H9 (cell line): ENCODE results near the gene FYCO1. TPM values are rescaled to one million over a fixed set of nuclear protein-coding genes. Genes with fewer than 3 reads are reported as not detected.

Source experiments
- DNase-seq: peaks from one replicate; pipeline ENCODE4 v3.0.0-alpha.2; 2017
- H2AFZ ChIP-seq: one replicate; pipeline ENCODE4 v1.6.1; 2013; ENCODE audit warnings: mild to moderate bottlenecking, low read length, control low read depth, moderate library complexity
- H2AK5ac ChIP-seq: 2 replicates; pipeline ENCODE4 v1.6.1; 2013; ENCODE audit warnings: low read length, control low read depth, mixed read lengths; ENCODE audit not compliant: insufficient read length
- H2BK120ac ChIP-seq: one replicate; pipeline ENCODE4 v1.6.1; 2013; ENCODE audit warnings: low read depth, mild to moderate bottlenecking, low read length, control low read depth, inconsistent platforms; ENCODE audit not compliant: poor library complexity, severe bottlenecking
- H2BK12ac ChIP-seq: 2 replicates; pipeline ENCODE4 v1.6.1; 2013; ENCODE audit warnings: low read length, control low read depth, mixed read lengths, low read depth; ENCODE audit not compliant: insufficient read length
- H2BK15ac ChIP-seq: 2 replicates; pipeline ENCODE4 v1.6.1; 2013; ENCODE audit warnings: low read depth, low read length, control low read depth
- H2BK20ac ChIP-seq: one replicate; pipeline ENCODE4 v1.6.1; 2013; ENCODE audit warnings: low read depth, mild to moderate bottlenecking, low read length, control low read depth, inconsistent platforms; ENCODE audit not compliant: poor library complexity, severe bottlenecking
- H2BK5ac ChIP-seq: 2 replicates; pipeline ENCODE4 v1.6.1; 2013; ENCODE audit warnings: low read length, control low read depth, mixed read lengths; ENCODE audit not compliant: insufficient read length
- H3K14ac ChIP-seq: 2 replicates; pipeline ENCODE4 v1.6.1; 2013; ENCODE audit warnings: low read length, control low read depth; ENCODE audit not compliant: insufficient read depth
- H3K18ac ChIP-seq: 2 replicates; pipeline ENCODE4 v1.6.1; 2013; ENCODE audit warnings: low read depth, mild to moderate bottlenecking, mixed read lengths, low read length, control low read depth; ENCODE audit not compliant: insufficient read length
- H3K23ac ChIP-seq: 2 replicates; pipeline ENCODE4 v1.6.1; 2013; ENCODE audit warnings: low read length, control low read depth, mixed read lengths, low read depth; ENCODE audit not compliant: insufficient read length
- H3K23me2 ChIP-seq: 2 replicates; pipeline ENCODE4 v1.6.1; 2013; ENCODE audit warnings: low read depth, mild to moderate bottlenecking, mixed read lengths, low read length, control low read depth; ENCODE audit not compliant: insufficient read length, poor library complexity, severe bottlenecking
- H3K27ac ChIP-seq: 2 replicates; pipeline ENCODE4 v1.5.1; 2013; ENCODE audit warnings: low read length, control low read depth, mixed read lengths, low read depth; ENCODE audit not compliant: insufficient read length
- H3K27me3 ChIP-seq: 2 replicates; pipeline ENCODE4 v1.6.1; 2013; ENCODE audit warnings: low read length, control low read depth, inconsistent platforms; ENCODE audit not compliant: insufficient read depth
- H3K4ac ChIP-seq: 2 replicates; pipeline ENCODE4 v1.6.1; 2013; ENCODE audit warnings: low read depth, mild to moderate bottlenecking, control low read depth, inconsistent platforms, low read length, moderate library complexity
- H3K4me1 ChIP-seq: 2 replicates; pipeline ENCODE4 v1.6.1; 2013; ENCODE audit warnings: low read length, control low read depth, inconsistent platforms; ENCODE audit not compliant: insufficient read depth
- H3K4me2 ChIP-seq: 2 replicates; pipeline ENCODE4 v1.6.1; 2013; ENCODE audit warnings: low read length, control low read depth, mixed read lengths; ENCODE audit not compliant: insufficient read length, insufficient read depth
- H3K56ac ChIP-seq: 2 replicates; pipeline ENCODE4 v1.6.1; 2013; ENCODE audit warnings: low read depth, mild to moderate bottlenecking, mixed read lengths, low read length, control low read depth; ENCODE audit not compliant: insufficient read length
- H3K79me1 ChIP-seq: 2 replicates; pipeline ENCODE4 v1.6.1; 2013; ENCODE audit warnings: low read depth, mild to moderate bottlenecking, moderate library complexity, low read length, control low read depth, inconsistent platforms; ENCODE audit not compliant: insufficient read depth, poor library complexity, severe bottlenecking
- H3K79me2 ChIP-seq: 2 replicates; pipeline ENCODE4 v1.6.1; 2013; ENCODE audit warnings: low read length, control low read depth, inconsistent platforms; ENCODE audit not compliant: insufficient read depth
- H3K9ac ChIP-seq: 2 replicates; pipeline ENCODE4 v1.6.1; 2013; ENCODE audit warnings: low read length, control low read depth, mixed read lengths; ENCODE audit not compliant: insufficient read length; ENCODE audit errors: extremely low read depth
- H3K9me3 ChIP-seq: one replicate; pipeline ENCODE4 v1.6.1; 2013; ENCODE audit warnings: low read depth, low read length, inconsistent platforms; ENCODE audit not compliant: control insufficient read depth
- H3T11ph ChIP-seq: one replicate; pipeline ENCODE4 v1.6.1; 2013; ENCODE audit warnings: mild to moderate bottlenecking, low read length, control low read depth, inconsistent platforms
- H4K20me1 ChIP-seq: one replicate; pipeline ENCODE4 v1.6.1; 2013; ENCODE audit not compliant: control insufficient read depth, insufficient read length, insufficient read depth
- H4K5ac ChIP-seq: 2 replicates; pipeline ENCODE4 v1.6.1; 2013; ENCODE audit warnings: low read depth, mild to moderate bottlenecking, mixed read lengths, low read length, control low read depth; ENCODE audit not compliant: insufficient read length
- H4K8ac ChIP-seq: replicated peaks from 2 replicates; pipeline ENCODE4 v1.6.1; 2013; ENCODE audit warnings: low read length, control low read depth, mixed read lengths, low read depth; ENCODE audit not compliant: insufficient read length
- H4K91ac ChIP-seq: 2 replicates; pipeline ENCODE4 v1.6.1; 2013; ENCODE audit warnings: low read depth, mild to moderate bottlenecking, moderate library complexity, mixed read lengths, low read length, control low read depth; ENCODE audit not compliant: insufficient read length
- H3K27ac Mint-ChIP-seq, 3 experiments: 2 replicates in 2 of 3; 3 replicates in 1 of 3; pipeline ENCODE4 v1.8.0; 2020 to 2021; ENCODE audit warnings: mixed read lengths in 3 of 3, mild to moderate bottlenecking in 1 of 3, moderate library complexity in 1 of 3
- H3K27me3 Mint-ChIP-seq: 2 replicates; pipeline ENCODE4 v1.8.0; 2021; ENCODE audit warnings: low read depth, mild to moderate bottlenecking, moderate library complexity, mixed read lengths
- H3K36me3 Mint-ChIP-seq, 3 experiments: 2 replicates in 2 of 3; 3 replicates in 1 of 3; pipeline ENCODE4 v1.8.0; 2020 to 2021; ENCODE audit warnings: low read depth in 3 of 3, mixed read lengths in 3 of 3; ENCODE audit not compliant: insufficient read depth in 1 of 3
- H3K4me1 Mint-ChIP-seq, 2 experiments: 2 replicates each; pipeline ENCODE4 v1.8.0; 2020; ENCODE audit warnings: mixed read lengths in 2 of 2
- H3K4me3 Mint-ChIP-seq, 2 experiments: 2 replicates in 1 of 2; 3 replicates in 1 of 2; pipeline ENCODE4 v1.8.0; 2020 to 2021; ENCODE audit warnings: mild to moderate bottlenecking in 2 of 2, mixed read lengths in 2 of 2, moderate library complexity in 1 of 2
- H3K9me3 Mint-ChIP-seq, 2 experiments: 2 replicates in 1 of 2; 3 replicates in 1 of 2; pipeline ENCODE4 v1.8.0; 2020; ENCODE audit warnings: mild to moderate bottlenecking in 2 of 2, mixed read lengths in 2 of 2, moderate library complexity in 1 of 2
- WGBS: extraction: QIAGEN DNeasy Blood & Tissue Kit; methylation state at CpG from one replicate; pipeline ENCODE4 v1.1.7; 2013; ENCODE audit warnings: missing lambda C conversion rate, low lambda C conversion rate, mixed read lengths; ENCODE audit not compliant: insufficient read length; ENCODE audit errors: extremely low coverage; 5-methylcytosine and 5-hydroxymethylcytosine counted together
- total RNA-seq: library from RNA; stranded (reverse); gene quantifications from 2 replicates; pipeline ENCODE4 v1.2.1, GENCODE V29; 2021
- TF ChIP-seq, protein P1 (sequence below): fragments of 200-600 bp; sonication (generic); conservative IDR thresholded peaks from 3 replicates; pipeline ENCODE4 v1.8.0; 2021; ENCODE audit warnings: antibody characterized with exemption, mild to moderate bottlenecking

Gene FYCO1
- total RNA-seq, 1 experiment from 2014 or later, result 10.4 TPM

DNA sequence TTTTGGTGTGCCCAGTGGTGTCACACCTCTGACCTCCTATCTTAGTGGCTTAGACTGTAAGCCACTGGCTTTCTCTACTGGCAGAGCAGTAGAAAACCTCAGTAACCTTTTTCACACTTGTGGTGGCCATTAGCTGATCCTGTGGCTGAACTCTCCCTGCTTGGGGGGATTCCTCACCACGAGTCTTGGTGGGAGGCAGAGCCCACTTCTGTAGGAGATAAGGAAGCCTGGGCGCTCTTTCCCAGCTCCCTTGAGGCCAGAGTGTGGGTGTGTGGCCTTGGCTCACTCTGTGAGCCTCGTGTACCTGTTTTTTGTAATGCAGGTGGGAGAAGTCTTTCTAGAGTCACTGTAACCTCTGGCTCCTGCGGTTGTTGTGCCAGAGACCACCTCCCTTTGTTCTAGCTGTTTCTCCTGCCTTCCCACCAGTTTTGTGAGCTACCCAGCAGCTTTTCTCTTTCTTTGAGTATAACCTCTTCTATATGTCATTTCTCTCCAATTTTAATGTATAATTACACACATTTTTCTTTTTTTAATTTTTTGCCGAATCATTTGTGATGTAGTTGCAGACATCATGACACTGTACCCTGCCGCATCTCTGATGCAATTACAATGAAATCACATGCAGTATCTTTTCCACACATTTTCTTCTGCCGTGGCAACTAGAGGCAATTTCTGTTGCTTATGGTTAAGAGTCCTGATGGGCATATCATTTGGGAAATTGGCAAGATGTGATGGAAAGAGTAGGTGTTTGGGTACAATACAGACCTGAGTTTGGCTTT is 17.9 kb upstream of the FYCO1 start:
- H3K79me1 ChIP-seq, result no peaks in the 10 kb centered on the region
- no peak overlapping the region for H2AFZ ChIP-seq
- Mint-ChIP-seq H3K4me1 (no peaks in the 10 kb centered on the region), H3K27me3 (no peaks in the 10 kb centered on the region; the same call in 1 of the 2 replicates), H3K4me3 (no peak overlapping the region), H3K9me3 (0 out of 5 replicates have a peak, but pooled peaks cover 0 to 2% of the 10 kb centered on the region in 2 experiments), H3K27ac (no peak overlapping the region), H3K36me3 (no peaks in the 10 kb centered on the region)
- H3K4me1 ChIP-seq, result no peaks in the 10 kb centered on the region
- H3K9me3 ChIP-seq, result no peaks in the 10 kb centered on the region
- TF ChIP-seq, protein P1, sequence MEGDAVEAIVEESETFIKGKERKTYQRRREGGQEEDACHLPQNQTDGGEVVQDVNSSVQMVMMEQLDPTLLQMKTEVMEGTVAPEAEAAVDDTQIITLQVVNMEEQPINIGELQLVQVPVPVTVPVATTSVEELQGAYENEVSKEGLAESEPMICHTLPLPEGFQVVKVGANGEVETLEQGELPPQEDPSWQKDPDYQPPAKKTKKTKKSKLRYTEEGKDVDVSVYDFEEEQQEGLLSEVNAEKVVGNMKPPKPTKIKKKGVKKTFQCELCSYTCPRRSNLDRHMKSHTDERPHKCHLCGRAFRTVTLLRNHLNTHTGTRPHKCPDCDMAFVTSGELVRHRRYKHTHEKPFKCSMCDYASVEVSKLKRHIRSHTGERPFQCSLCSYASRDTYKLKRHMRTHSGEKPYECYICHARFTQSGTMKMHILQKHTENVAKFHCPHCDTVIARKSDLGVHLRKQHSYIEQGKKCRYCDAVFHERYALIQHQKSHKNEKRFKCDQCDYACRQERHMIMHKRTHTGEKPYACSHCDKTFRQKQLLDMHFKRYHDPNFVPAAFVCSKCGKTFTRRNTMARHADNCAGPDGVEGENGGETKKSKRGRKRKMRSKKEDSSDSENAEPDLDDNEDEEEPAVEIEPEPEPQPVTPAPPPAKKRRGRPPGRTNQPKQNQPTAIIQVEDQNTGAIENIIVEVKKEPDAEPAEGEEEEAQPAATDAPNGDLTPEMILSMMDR, result no peak
- no peak overlapping the region for H2BK12ac ChIP-seq
- no peak overlapping the region for H3K23ac ChIP-seq
- H3K4me2 ChIP-seq, result no peak overlapping the region
- H4K20me1 ChIP-seq, result no peaks in the 10 kb centered on the region
- no peak for DNase-seq
- no peak overlapping the region for H3K18ac ChIP-seq
- no peak overlapping the region for H2BK15ac ChIP-seq
- no peak overlapping the region for H4K8ac ChIP-seq
- no peak overlapping the region for H3K9ac ChIP-seq
- no peaks in the 10 kb centered on the region for H3K27me3 ChIP-seq
- H3T11ph ChIP-seq, result no peak overlapping the region
- H3K23me2 ChIP-seq, result no peaks in the 10 kb centered on the region
- H3K27ac ChIP-seq, result no peak overlapping the region
- H3K56ac ChIP-seq, result no peak overlapping the region
- no peak overlapping the region for H2BK5ac ChIP-seq
- H3K4ac ChIP-seq, result no peak overlapping the region
- H3K79me2 ChIP-seq, result no peaks in the 10 kb centered on the region
- WGBS, result no CpG with 5 or more reads among the region's 7 CpGs
- no peak overlapping the region for H3K14ac ChIP-seq
- no peak overlapping the region for H2BK20ac ChIP-seq
- no peak overlapping the region for H4K91ac ChIP-seq
- no peak overlapping the region for H2AK5ac ChIP-seq
- no peak overlapping the region for H2BK120ac ChIP-seq
- no peak overlapping the region for H4K5ac ChIP-seq
